Glomerular visceral epithelial cell (primary cell): ENCODE data around the gene ALKBH3.
A peak's percentile ranks its signal among the peaks of the same experiment; 100 is the strongest.

Source experiments
- DNase-seq: peaks from one replicate; pipeline ENCODE4 v3.0.0-alpha.2; 2016; ENCODE audit errors: extremely low spot score

ALKBH3 gene

DNA sequence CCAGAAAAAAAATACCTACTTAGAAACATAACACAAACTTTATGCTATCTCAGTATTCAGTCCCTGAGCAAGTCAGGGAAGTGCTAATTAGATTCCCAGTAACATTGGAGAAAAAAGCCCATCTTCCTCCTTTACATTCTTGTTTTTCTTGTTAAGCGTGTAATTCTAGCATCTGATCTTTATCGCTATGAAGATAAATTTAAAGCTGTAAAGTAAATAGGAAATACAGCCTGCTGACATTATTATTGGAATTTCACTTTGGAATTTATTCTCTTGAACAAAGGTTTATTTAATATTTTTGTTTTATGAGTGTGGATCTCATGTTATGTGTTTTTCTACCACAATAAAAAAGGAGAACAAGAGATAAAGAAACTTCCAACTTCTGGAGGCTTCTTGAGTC is 13.9 kb downstream of the ALKBH3 start:
- no peak for DNase-seq

DNA sequence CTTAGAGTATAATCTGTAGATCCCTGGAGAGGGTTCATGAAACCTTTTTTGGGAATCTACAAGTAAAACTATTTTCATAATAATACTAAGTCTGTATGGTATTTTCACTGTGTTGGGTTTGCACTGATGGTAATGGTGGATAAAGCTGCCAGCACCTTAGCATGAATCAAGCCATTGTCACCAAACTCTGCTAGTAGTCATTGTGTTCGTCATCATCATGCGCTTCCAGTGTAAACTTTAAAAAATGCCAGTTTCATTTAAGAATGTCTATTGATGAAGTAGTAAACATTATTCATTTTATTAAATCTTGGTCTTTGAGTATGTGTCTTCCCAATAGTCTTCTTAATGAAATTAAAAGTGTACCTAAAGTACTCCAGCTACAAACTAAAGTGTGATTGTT is 15.0 kb downstream of the ALKBH3 start:
- DNase-seq, result no peak

DNA sequence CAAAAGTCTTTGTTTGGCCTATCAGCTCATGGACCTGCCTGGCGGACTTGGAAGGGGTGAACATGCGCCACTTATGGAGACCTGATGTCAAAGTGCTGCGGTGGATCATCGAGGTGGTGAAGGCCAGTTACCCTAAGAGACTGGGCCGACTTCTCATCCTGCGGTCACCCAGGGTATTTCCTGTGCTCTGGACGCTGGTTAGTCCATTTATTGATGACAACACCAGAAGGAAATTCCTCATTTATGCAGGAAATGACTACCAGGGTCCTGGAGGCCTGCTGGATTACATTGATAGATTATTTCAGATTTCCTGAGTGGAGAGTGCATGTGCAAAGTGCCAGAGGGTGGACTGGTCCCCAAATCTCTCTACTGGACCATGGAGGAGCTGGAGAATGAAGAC is 17.9 kb downstream of the ALKBH3 start:
- DNase-seq, result no peak

DNA sequence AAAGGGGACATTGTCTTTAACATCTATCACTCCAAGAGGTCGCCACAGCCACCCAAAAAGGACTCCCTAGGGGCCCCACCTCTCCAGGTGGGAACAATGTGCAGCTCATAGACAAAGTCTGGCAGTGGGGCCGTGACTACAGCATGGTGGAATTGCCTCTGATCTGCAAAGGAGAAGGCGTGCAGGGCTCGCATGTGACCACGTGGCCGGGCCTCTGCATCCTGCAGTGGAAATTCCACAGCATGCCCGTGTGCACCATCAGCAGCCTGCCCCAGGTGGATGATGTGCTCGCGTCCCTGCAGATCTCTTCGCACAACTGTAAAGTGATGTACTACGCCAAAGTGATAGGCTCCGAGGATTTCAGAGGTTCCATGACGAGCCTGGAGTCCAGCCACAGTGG is 18.5 kb downstream of the ALKBH3 start:
- DNase-seq, result no peak

DNA sequence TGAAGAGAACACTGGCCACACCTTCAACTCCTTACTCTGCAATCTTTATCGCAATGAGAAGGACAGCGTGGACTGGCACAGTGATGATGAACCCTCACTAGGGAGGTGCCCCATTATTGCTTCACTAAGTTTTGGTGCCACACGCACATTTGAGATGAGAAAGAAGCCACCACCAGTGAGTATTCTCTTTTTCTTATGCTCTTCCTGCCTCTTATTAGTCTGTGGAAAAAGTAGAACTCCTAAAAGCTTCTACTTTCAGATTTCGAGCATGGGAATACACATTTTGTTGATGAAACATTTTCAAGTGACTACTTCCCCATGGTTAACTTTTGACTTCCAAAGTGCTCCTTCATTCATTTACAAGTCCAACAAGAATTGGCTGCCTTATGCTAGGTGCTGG is 20.9 kb downstream of the ALKBH3 start:
- no peak for DNase-seq

DNA sequence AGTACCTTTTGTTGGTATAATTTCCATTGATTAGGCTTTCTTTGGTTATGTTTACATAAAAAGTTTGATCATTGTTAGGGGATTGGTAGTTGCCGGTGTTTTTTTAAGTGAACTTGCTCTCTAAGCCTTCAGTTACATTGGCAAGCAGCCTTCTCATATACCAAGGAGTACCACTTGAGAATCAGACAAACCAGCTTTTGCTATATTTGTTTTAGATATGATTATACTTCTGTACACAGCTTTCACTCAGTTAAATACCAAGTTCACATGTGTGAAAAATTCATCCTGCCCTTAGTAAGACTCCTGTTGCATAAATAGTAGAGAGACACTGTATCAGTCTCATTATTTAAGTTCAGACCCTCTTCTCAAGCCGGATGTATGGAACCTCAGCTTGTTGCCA is 22.4 kb downstream of the ALKBH3 start:
- DNase-seq, result no peak

DNA sequence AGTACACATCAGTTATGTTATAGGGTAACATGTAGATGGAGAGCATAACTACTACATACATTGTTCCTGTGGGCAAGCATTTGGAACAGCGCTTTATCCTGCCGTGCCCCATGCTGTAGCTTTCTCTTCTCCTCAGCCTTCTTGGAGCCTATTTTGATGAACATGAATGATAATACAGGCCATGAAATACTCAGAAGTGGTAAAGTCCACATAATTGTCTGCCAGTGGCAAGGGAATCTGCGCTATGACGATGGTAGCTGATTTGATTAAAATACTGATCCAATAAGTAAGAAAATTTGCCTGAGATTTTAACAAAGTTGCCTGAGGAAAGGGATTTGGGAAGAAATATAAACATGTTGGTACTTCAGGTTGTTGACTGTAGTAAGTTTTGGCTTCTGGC is 23.3 kb downstream of the ALKBH3 start:
- DNase-seq, result no peak

DNA sequence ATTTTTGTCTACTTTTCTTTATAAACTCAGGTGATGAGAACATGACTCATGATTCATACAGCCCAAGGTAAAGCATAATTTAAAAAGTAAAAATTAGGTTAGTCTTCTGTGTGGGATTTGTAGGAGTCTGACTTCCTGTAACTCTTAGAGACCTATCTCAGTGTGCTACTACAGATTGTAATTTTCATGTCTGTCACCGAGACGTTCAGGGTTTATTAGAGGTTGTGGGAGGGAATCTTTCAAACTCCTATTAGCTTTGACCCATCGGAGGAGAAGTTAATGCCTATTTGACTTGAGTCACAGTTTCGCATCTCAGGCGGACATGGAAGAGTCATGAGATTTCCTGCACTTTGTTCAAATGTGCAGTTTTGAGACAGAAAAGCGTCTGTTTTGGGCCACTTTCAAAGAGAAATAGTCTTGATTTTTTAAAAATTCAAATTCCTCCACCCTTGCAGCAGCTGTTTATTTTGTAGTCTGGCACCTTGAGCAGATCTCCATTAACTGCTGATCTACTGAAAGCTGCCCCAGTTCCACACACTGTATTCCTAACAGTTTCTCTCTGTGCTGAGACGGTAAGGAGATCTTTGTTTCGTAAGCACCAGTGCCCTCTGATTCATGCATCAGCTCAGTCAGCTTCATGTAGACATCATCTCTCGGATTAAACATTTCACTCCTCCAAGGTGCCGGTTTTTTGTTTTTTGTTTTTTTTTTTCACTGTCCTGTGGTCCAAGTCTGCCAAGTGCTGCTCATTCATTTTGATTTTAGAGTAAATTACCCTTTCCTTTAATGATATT is 24.3 kb downstream of the ALKBH3 start:
- DNase-seq, result no peak

DNA sequence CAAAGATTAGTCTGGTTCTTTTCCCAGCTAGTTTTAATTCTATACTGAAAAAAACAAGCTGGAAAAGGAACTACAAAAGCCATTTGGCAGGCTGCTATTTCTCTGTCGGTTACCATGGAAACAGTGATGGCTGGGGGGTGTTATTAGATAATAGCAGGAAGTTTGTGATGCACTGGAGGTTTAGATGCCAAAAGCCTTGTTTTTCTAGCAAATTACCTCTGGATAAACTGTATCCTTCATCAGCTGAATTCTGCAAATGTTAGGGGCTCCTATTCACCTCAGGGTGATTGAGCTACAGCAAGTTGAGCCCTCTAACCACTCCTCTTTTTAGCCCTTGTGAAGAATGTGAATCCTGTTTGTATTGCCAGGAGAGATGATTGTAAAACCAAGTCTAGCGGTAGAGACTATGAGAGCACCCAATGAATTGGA is 25.2 kb downstream of the ALKBH3 start:
- DNase-seq, result no peak

DNA sequence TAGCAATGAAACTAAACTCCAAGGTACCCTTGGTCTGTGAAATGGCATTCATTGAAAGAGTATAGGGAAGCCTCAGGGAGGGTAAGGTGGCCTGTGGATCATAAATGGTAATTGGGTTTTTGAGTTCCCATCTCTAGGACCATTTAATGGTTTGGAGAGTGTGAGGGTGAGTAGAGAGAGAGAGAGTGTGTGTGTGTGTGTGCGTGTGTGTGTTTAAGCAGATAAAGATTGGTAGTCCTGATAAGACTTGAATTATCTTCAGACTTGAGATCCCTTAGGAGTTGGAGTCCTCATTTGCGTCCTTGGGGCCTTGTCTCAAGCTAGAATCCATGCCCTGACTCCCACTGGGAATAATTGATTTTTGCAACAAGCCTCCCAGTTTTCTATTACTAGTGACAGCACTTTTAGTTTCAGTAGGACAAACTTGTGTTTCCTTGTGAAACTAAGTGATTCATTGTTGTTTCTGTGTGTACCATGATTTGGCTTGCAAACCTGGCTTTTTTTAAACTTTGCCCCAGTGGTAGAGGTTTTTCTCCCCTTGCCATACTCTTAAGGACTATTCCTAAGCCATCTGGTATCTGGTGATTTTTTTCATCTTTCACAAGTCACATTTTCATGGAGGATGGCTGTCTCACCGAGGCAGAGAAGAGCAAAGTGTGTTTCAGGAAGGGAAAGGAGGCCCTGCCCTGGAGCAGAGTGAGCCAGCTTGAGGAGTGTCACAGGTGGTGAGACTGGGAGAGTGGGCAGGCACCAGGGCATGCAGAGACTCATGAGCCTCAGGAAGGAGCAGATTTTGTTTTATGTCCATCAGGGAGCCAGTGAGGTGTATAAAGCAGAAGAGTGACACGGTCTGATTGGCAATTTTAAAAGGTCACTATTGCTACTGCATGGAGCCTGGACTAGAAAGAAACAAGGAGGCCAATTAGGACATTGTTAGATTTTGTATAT is 26.7 kb downstream of the ALKBH3 start:
- no peak for DNase-seq

DNA sequence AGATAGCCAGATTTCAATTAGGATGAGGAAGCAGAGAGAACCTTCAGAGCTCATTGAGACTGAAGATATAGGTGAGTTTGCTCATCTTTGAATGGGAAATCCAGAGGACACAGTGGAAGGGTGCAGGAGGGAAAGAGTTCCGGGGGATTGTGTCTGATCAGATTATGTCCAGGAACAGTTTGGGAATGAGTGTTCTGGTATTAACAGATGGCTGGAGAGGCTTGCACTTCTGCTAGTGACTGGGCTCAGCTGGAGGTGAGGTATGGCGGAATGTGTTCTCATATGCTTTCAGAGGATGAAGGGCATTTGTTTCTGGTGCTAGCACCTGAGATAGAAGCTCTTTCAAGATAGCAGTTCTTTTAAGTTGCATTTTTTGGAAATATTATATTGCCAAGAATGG is 27.6 kb downstream of the ALKBH3 start:
- DNase-seq, result no peak

DNA sequence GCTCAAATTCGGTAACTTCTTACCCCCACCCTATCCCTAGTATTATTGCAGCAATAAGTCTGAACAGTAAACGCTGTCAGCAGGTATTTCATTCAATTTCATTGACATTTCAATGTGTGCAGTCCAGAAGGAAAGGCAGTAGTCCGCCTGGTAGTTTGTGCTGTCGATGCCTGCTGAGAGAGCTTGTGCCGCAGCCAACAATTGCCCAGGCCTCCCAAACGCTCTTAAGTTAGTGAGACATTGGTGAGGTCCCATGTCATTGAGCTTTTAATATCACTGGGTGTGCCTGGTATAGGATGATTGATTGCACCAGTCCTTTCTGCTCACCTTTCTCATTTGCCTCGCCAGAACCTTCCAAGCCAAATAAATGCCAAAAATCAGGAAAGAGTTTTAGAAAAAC is 28.1 kb downstream of the ALKBH3 start:
- no peak for DNase-seq

DNA sequence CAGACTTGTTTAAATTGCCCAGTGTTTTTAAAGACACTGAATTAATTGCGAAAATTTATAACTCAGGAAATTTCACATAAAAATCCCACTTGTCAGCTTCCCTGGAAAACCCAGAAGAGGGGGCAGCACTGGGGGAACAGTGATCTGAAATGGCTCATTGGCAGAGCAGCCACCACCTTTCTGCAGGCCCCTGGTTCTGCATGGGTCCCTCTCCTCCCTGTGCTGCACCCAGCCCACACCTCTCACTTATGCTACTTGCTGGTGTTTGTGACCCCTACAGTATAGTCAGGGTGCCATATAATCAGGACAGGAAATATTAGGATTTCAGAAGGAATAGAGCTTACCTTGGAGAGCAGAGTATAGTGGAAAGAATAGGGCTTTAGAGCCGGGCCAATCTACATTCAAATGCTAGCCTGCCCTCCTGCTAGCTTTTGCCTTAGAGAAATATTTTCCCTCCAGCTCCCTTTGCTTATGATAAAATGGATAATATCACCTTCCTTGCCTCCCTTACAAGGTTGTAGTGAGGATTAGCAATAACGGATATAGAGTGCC is 33.3 kb downstream of the ALKBH3 start:
- no peak for DNase-seq

DNA sequence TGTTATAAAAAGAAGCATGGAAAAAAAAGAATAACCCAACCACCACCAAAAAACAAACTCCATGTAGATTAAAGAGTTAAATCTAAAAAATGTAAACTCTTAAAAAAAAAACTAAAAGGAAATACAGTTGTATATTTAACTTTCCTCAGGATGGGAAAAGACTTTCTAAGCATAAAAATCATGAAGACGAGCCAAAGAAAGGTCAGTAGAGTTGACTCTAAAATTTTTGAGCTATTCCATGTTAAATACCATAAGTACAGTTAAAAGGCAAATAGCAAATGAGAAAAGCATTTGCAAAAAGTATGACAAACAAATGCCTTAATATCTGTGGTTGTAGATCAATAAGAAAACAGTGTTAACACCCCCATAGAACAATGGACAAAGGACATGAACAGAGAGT is 33.8 kb downstream of the ALKBH3 start:
- no peak for DNase-seq

DNA sequence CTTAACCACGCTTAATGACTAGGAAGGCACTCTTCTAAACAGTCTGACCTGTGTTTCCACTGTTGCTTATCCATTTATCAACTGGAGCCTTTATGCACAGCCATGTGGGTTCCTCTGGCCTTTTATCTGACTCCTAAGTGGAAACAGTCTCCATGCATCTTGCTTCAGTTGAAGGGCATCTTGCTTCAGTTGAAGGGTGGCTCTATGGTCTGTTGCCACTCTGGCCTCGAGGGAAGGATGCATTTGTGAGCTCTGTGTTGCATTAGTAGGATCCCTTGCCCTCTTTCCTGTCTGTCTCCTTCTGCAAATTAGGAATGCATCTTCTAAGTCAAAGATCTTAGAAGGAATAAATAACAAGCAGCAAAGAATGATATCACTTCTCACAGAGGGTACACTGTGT is 36.0 kb downstream of the ALKBH3 start:
- no peak for DNase-seq

DNA sequence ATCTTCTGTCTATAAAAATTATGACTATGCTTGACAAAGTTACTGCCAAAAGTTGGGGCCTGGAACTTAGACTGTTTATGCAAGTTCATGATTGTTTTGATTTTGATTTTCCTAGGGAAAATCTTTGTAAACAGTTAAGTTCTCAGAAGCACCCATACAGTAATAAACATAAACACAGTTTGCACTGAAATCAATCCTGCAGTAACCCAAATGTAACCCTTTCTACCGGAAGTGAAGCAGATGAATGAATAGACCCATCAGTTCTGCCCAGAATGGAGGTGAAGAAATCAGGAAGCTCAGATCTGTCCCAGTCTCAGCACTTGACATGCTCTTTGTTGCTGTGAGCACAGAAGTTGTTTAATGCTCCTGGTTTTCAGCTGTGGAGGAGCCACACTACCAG is 37.2 kb downstream of the ALKBH3 start:
- DNase-seq, result no peak

DNA sequence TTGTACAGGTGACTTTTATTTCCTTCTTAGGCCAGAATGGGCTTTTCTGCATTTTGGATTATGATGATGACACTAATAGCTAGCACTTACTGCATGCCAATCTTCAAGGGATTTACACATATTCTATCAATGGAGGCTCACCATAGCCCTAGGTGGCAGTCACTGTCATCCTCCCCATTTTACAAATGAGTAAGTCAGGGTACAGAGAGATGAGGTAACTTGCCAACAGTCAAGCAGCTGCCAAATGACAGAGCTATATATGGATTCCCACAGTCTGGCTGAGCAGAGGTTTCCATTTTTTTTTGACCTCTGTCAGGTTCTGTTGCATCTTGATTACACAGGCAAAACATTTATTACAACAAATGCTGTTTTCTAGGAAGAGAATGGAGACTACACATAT is 38.0 kb downstream of the ALKBH3 start:
- no peak for DNase-seq

DNA sequence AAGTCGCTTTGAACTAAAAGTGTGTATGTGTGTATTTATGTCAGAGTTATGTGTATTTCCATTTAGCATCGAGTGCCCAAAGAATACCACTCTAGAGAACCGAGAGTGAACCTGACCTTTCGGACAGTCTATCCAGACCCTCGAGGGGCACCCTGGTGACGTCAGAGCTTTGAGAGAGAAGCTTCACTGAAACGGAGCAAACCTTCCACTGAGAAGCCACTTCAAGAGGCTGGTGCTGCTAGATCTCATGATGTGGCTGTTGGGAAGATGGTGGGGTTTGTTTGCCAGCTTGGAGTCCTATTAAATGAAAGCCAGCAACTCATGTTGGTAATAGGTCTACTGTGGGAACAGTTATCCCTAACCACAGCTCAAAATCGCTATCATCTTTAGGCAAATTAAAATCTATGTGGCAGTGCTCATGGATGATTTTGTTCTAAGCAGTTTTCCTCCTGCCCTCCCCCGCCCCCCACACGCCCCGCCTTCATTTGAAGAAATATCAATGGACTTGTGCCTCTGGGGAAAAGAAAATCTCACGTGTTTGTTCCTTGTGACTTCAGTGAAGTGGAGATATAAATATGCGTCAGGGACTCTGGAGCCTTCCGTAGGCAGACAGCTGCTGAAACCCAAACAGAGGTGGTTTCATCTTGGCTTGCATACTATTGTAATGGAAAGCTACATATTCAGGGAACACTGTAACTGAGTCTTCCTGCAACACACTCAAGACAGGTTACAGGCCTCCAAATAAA is 39.4 kb downstream of the ALKBH3 start:
- DNase-seq, result no peak

DNA sequence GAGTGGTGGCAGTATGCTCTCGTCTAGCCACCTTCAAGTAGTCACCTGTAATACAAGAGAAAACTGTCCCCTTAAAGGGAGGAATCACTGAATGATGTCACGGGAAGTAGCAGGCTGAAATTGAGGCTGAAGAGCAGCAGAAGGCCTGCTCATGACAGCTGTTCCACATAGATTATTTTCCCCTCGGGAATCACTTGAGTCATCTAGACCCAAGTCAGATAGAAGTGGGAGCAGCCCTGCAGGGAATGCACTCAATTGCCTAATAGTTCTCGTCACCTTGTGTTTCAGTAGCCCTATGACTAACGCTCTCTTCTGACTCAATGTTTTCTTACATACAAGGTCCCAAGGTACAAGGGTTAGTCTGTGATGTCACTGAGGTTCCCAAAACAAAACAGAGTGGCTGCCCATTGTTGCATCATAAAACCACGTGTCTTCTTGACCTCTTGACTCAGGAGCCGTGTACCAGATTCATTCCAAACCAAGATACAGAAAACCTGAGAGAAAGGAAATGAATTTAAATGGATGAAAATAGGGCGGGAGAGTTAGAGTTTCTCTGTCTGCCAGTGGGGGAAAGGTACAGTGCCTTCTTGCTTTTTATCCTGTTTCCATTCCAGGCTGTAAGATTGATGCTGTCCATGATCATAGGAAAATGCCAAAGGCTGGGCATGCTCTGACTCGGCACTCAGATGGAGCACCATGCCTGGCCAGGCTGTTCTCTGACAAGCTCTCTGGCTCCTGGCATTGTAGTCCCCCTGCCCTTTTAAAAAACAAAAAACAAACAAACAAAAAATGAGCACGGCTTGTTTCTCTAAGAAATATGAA is 40.2 kb downstream of the ALKBH3 start:
- peak; percentile 91 for DNase-seq

DNA sequence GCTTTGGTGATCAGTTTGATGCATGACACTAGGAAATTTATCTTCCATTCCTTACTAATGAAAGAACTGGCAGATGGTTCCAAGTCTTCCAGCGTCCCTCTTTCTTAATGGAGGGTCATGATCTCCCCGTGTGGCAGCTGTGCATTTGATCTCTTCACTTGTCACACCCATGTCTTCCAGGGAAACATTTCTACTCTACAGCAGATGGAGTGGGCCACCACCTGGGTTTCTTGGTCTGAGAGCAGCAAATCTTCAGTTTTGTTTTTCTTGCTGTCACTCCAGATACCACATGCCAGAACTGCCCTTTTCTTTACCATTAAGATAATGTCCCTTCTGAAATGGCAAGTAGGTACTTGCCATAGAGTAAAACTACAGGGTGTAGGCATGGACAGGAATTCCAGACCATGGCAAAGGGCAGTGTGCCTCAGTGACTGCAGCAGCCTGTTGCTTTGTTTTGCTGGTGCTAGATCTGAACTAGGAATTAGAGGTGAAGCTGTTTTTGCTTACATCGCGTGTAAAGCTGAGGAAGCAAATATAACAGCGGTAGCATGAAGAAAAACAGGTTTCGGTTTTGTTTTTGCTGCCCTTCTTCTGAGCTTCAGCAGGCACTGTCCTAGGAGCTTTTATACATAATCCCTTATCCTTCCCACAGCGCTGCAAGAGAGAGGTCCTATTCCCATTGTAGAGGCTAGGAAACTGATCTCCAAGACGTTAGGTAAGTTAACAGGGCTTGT is 41.1 kb downstream of the ALKBH3 start:
- no peak for DNase-seq

DNA sequence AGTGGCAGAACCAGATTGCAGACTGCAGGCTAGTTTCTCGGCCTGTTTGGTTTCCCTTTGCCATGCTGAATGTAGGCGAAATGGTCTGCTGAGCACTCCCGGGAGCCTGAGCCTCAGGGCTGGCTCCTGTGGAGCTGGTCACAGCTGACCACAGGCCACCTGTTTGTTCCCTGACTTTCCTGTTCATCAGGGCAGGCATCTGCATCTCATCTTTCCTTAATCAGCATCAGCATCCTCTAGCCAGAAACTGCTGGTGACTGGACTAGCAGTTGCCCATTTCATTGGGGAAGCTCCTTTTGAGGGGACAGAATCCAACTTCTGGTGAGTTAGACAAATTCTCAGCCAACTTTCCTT is 41.6 kb downstream of the ALKBH3 start:
- peak; percentile 12 for DNase-seq
